Measurements from ENCODE around the gene C1GALT1.

GRCh38 chr7:7164591-7164990 lies 17.8 kb upstream of the C1GALT1 start:
- no peak for TF ChIP-seq CTCF (IDR thresholded peaks at IDR 0.05; ENCODE audit: poor library complexity)
- TF ChIP-seq EZH2 (IDR thresholded peaks at IDR 0.05; ENCODE audit: borderline replicate concordance): no peak

Data from hepatocyte (in vitro differentiated cells).